ENCODE results near the gene SEC61G. TPM values are rescaled to one million over a fixed set of nuclear protein-coding genes. Genes with fewer than 3 reads are reported as not detected.

Gene SEC61G
- polyA plus RNA-seq, 1 experiment, result 91.4 TPM

- H3K36me3 ChIP-seq (ENCODE audit: control insufficient read depth, insufficient read depth, low read length), result no peaks in the 10 kb centered on the region
- no peak for TF ChIP-seq CTCF (IDR thresholded peaks at IDR 0.05; ENCODE audit: insufficient read depth, low read depth, low read length)
- H3K27me3 ChIP-seq (ENCODE audit: control insufficient read depth, insufficient read depth, low read length), result no peaks in the 10 kb centered on the region
- no peak for DNase-seq (ENCODE audit: low read depth)
- CTCF ChIA-PET, result interaction anchor here (4.9 to 20.8 kb wide), 2 partner anchors 10 to 470 kb away, joined by 22 to 398 read pairs; no protein-coding TSS in a partner anchor
- POLR2A ChIA-PET, result no interaction called here
- no peak overlapping the region for H3K4me3 ChIP-seq (ENCODE audit: low read depth, low read length)
Observed at GRCh38 chr7:54783952-54784351, 24.9 kb upstream of the SEC61G start.

- POLR2A ChIA-PET, result no interaction called here
- H3K36me3 ChIP-seq (ENCODE audit: control insufficient read depth, insufficient read depth, low read length), result no peaks in the 10 kb centered on the region
- H3K27me3 ChIP-seq (ENCODE audit: control insufficient read depth, insufficient read depth, low read length), result no peaks in the 10 kb centered on the region
- no peak for TF ChIP-seq CTCF (IDR thresholded peaks at IDR 0.05; ENCODE audit: insufficient read depth, low read depth, low read length)
- CTCF ChIA-PET, result interaction anchor here (4.9 to 20.8 kb wide), 2 partner anchors 9 to 471 kb away, joined by 22 to 398 read pairs; no protein-coding TSS in a partner anchor
- no peak overlapping the region for H3K4me3 ChIP-seq (ENCODE audit: low read depth, low read length)
- no peak for DNase-seq (ENCODE audit: low read depth)
Observed at GRCh38 chr7:54782829-54783228, 23.8 kb upstream of the SEC61G start.

- DNase-seq (ENCODE audit: low read depth), result no peak
- Histone ChIP-seq H3K36me3 (ENCODE audit: control insufficient read depth, insufficient read depth, low read length) (no peaks in the 10 kb centered on the region), H3K4me3 (ENCODE audit: low read depth, low read length) (no peak overlapping the region), H3K27me3 (ENCODE audit: control insufficient read depth, insufficient read depth, low read length) (no peaks in the 10 kb centered on the region)
- CTCF ChIA-PET, result interaction anchor here (1.7 to 20.8 kb wide), 3 partner anchors 8 to 489 kb away, joined by 5 to 398 read pairs (median 22); no protein-coding TSS in a partner anchor
- no peak for TF ChIP-seq CTCF (IDR thresholded peaks at IDR 0.05; ENCODE audit: insufficient read depth, low read depth, low read length)
- POLR2A ChIA-PET, result no interaction called here
Observed at GRCh38 chr7:54782314-54782713, 23.3 kb upstream of the SEC61G start.

DNA sequence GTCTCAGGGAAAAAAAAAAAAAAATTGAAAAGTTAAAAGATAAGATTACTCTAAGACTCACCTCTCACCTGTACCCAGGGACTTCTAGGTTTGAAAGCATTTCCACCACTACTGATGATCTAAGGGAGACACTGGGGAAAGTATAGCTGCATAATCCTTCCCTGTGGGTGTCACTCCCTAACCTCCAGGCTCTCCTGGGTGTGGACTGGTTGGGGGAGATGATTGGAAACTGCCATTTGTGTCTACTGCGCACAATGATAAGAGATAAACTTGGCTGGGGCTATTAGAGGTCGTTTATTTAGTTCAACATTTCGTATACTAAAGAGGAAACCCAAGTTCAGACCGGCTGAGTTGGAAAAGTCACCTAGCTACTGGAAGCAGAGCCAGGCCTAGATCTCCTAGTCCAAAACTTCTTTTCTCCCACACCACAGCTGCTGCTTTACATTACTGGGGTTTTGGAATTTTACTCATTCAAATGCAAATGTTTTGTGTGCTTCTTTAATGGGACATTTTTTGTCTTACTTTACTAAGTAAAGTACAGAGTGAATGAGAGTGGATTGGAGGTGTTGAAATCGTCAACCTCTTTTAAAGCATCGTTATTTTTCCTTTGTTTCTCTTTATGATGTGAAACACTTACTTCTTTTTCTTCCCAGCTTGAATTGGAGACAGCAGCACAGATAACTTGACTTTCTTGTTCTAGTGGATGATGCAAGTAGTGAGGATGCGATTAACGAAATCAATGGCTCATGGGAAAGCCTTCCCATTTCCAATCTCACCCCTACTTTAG lies 22.3 kb upstream of the SEC61G start:
- Histone ChIP-seq H3K36me3 (ENCODE audit: control insufficient read depth, insufficient read depth, low read length) (no peaks in the 10 kb centered on the region), H3K27me3 (ENCODE audit: control insufficient read depth, insufficient read depth, low read length) (no peaks in the 10 kb centered on the region), H3K4me3 (ENCODE audit: low read depth, low read length) (no peak overlapping the region)
- ChIA-PET POLR2A (no interaction called here), CTCF (interaction anchor here (0.6 to 20.8 kb wide), 8 partner anchors 7 to 490 kb away, joined by 3 to 398 read pairs (median 5); no protein-coding TSS in a partner anchor)
- DNase-seq (ENCODE audit: low read depth), result no peak
- no peak for TF ChIP-seq CTCF (IDR thresholded peaks at IDR 0.05; ENCODE audit: insufficient read depth, low read depth, low read length)

DNA sequence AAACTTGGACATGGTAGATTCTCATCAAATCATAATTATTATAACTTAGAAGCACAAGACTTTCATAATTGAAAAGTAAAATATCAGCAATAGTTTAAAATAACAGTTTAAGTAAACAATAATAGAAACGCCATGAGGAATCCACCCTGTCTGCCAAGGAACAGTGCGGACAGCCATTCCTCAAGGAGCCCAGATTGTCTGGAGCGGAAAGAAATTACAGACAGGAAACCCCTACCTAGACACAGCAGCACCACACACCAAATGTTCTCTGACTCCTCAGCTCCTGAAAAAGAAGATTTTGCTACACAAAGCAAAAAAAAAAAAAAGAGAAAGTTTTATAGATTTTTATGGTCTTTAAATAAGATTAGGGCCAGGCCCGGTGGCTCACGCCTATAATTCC lies 21.5 kb upstream of the SEC61G start:
- Histone ChIP-seq H3K27me3 (ENCODE audit: control insufficient read depth, insufficient read depth, low read length) (no peaks in the 10 kb centered on the region), H3K36me3 (ENCODE audit: control insufficient read depth, insufficient read depth, low read length) (no peaks in the 10 kb centered on the region), H3K4me3 (ENCODE audit: low read depth, low read length) (no peak overlapping the region)
- POLR2A ChIA-PET, result no interaction called here
- CTCF ChIA-PET, result interaction anchor here (1.7 to 20.8 kb wide), 3 partner anchors 8 to 490 kb away, joined by 5 to 398 read pairs (median 17); no protein-coding TSS in a partner anchor
- TF ChIP-seq CTCF (IDR thresholded peaks at IDR 0.05; ENCODE audit: insufficient read depth, low read depth, low read length), result no peak
- DNase-seq (ENCODE audit: low read depth), result no peak

Measured in BJ (cell line).